ENCODE data around the gene CD226.

CD226 gene

GRCh38 chr18:69808399-69808798 lies 139.3 kb downstream of the CD226 start:
- DNase-seq (ENCODE audit: low spot score) = no peak
- in situ Hi-C loops (cut with MboI; ENCODE audit: low sequenced_read_pairs, unreplicated experiment) = no loop called here
- TF ChIP-seq CTCF (IDR thresholded peaks at IDR 0.05; ENCODE audit: borderline replicate concordance, control extremely low read depth, extremely low read depth, insufficient read depth, missing control alignments) = no peak

- TF ChIP-seq CTCF (IDR thresholded peaks at IDR 0.05; ENCODE audit: borderline replicate concordance, control extremely low read depth, extremely low read depth, insufficient read depth, missing control alignments) = no peak
- in situ Hi-C loops (cut with MboI; ENCODE audit: low sequenced_read_pairs, unreplicated experiment) = no loop called here
These were observed 142.7 kb downstream of the CD226 start for GRCh38 chr18:69804776-69805501.

More at GRCh38 chr18:69804776-69805501, 142.7 kb downstream of the CD226 start:
- no peak for DNase-seq (ENCODE audit: low spot score)
